Inflammatory macrophage (primary cell): ENCODE measurements around the gene KDM4B.

Source experiments
- DNase-seq, 2 donors: peaks; one replicate each; pipeline ENCODE4 v3.0.0-alpha.2; 2020 to 2022

The KDM4B gene

DNA sequence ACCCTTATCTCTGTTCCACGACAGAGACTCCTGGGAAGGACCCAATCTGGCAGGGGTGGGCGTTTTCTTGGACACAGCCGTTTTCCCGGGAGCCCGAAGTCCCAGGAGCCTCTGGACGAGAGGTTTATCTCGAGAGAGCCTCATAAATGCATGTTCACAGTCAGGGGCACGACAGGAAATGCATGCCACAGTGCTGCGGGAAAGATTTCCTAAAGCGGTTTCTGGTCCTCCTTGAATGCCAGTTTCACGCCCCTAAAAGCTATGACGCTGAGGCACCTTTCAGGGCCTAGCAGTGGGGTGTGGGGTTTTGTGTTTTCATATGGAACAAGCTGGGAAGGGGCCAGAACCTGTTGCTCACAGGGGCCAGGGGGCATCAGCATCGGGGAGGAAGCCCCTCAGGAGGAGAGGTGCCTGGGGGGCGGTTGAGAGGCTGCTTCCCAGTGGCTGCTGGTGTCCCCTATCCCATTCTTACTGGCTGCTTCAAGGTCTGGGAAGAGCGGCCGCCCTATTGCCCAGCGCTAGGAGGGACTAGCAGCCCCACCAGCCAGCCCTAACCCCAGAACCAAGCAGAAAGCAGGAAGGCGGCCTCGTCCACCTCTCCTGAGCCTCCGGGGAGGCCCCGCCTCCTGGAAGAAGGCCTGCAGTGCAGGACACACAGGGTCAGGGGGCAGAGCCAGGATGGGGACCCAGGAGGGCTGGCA lies 157.0 kb downstream of the KDM4B start:
- DNase-seq, result no peak

DNA sequence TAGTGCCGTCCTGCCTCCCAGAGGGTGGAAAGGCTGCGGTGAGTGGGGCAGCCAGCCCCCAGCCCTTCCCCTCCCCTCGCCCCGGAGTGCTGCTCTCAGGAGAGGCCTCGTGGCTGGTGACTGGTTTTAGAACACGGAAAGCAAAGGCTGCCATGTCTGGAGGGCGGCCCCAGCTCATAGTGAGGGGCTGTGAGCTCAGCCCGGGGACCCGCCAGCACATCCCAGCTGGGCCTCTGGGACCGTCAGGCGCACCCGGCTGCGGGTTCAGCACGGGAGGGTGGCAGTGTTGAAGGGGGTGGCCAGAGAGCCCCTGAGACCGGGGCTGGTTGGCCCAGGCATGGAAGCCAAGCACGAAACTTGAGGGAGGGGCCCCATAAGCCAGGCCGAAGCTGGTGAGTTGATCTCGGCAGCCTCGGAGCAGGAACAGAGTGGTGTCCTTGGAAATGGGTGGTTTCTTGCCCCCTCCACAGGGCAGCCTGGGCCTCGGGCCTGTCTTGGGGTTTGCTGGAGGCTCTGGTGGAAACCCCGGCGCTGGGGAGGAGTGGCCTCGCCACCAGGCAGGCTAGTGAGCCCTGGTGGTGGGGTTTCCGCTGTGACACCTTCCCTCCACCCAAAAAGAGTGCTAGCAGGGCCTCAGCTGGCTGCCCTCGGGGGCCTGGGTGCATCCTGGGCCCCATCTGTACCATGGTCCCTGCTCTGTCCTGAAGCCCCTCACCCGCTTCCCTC lies 157.7 kb downstream of the KDM4B start:
- DNase-seq, result no peak

DNA sequence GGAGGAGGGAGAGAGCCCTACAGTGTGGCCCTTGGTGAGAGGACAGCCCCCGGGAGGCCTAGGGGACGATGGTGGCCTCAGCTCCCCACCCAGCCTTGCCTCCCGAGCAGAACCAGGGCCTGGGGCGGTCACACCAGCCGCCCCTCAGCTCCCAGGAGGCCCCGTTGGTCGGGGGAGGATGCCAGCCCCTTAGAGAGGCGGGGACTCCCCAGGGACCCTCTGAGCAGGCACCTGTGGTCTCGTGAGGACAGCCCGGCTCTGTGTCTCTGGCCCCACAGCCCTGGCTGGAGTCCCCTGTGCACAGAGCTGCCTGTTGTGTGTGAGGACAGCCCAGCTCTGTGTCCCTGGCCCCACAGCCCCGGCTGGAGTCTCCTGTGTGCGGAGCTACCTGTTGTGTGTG lies 158.8 kb downstream of the KDM4B start:
- DNase-seq, result no peak

DNA sequence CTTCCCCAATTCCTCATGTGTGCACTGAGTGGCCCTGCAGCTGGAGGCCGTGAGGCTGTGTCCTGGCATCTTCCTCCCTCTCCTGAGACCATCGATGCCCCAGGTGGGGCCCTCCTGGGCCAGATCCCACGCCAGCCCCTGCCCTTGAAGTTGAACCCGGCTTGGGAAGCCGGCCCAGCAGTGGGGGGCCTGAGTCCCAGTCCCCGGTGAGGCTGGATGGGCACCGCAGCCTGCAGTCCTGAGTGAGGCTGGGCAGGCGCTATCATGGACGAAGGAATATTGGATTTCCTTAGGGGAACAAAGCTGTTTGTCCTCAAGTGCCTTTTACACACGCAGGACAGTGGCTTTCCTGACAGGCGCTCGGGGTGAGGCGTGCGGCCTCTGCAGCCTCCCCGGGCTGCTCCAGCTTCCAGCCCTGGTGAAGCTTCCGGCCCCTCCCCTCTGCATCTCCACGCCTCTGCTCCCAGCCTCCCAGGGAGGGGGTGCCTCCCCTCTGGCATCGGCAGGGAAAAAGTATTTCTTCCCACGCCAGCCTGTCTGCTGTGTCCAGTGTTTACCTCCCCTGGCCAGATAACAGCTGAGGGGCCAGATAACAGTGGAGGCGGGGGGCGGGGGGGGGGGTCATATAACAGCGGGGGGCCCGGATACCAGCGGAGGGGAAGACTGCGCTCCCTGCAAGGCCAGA lies 159.5 kb downstream of the KDM4B start:
- DNase-seq, result peak in 1 of 2 donors; percentile 6

DNA sequence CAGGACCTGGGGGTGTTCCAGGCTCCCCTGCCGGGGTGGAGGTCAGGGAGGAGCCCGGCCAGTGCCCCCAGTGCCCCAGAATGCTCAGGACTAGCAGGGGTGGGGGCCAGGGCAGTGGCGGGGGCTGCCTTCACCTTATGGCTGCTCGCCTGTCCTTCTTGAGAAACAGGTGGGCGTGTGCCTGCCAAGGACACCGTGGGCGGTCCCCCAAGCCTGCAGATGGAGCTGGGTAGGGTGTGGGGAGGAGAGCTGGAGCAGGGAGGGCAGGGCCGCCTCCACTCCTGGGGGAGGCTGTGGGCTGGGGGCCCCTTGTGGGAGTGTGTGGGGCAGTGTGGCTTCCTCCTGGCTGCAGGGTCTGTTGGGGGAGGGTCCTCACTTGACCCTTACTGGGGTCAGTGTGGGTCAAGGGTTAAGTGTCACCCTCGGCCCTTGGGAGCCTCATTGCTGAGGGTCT lies 160.1 kb downstream of the KDM4B start:
- DNase-seq, result no peak

DNA sequence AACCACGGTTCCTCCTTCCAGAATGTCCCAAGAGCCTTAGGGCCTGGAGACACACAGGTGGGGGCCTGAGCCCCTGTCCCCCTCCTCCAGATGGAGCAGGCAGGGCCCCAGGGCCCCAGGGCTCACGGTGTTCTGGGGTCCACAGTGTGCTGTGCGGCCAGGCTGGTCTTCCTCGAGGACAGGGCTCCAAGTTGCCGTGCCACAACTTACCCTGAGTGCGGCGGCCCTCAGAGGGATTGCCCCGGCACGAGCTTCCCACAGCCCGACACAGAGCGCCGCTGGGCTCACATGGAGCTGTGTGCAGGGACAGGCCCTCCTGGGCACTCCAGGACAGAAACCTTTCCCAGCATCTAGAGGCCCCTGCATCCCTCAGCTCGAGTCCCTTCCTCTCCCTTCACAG lies 160.8 kb downstream of the KDM4B start:
- no peak for DNase-seq

DNA sequence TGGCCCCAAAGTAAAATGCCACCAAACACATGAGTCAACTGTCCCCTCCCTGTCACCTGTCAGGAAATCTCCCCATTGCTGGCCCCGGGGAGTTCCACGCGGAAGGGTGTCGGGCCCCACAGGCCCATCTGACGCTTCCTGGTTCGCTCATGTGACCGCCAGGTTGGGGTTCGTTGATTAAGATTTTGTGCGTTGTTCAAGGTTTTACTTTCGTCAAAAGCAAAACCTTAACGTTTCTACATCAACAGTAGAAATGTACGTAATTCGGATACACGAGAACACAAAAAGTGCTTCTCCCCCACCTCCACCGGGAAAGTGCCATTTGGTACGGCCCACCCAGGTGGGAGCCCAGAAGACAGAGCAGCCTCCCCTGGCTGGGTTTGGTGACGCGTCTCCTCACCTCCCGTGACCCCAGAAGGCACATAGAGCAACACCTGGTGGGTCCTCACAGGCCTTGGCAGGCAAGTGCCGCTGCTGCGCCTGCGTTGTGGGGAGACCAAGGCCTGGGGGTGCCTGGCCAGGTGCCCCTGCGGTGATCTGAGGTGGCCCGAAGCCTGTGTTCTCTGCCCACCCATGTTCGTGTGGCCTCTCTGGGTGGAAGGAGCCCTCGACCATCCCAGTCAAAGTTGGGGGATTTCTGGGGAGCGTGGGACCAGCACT lies 161.6 kb downstream of the KDM4B start:
- DNase-seq, result peak in 1 of 2 donors; percentile 6

DNA sequence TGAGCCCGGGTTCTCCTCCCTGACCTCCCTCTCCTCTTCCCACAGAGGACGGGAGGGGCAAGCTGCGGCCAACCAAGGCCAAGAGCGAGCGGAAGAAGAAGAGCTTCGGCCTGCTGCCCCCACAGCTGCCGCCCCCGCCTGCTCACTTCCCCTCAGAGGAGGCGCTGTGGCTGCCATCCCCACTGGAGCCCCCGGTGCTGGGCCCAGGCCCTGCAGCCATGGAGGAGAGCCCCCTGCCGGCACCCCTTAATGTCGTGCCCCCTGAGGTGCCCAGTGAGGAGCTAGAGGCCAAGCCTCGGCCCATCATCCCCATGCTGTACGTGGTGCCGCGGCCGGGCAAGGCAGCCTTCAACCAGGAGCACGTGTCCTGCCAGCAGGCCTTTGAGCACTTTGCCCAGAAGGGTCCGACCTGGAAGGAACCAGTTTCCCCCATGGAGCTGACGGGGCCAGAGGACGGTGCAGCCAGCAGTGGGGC lies 162.2 kb downstream of the KDM4B start:
- DNase-seq, result peak; percentile 54 to 84

DNA sequence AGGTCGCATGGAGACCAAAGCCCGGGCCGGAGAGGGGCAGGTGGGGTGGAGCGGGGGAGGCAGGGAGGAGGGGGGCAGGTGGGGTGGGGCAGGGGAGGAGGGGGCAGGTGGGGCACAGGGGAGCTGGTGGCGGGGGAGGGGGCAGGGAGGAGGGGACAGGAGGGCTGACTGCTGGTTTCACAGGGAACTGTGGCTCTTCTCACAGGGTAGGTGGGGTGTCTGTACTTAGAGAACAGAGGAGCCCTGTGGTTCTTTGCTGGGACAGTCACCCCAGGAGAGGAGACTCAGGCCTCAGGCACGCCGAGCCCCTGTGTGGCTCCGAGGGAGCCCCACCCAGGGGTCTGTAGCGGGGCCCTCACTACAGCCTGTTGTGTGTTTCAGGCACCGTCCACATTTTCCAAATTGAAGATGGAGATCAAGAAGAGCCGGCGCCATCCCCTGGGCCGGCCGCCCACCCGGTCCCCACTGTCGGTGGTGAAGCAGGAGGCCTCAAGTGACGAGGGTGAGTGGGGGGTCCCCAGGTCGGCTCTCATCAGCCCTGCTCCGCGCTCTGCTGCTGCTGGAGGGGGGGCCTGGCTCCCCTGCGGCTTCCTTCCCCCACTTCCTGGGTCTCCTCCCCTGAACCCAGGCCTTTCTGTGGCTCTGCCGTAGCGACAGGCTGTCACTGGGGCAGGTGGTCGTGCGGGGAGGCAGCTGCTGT lies 162.7 kb downstream of the KDM4B start:
- no peak for DNase-seq

DNA sequence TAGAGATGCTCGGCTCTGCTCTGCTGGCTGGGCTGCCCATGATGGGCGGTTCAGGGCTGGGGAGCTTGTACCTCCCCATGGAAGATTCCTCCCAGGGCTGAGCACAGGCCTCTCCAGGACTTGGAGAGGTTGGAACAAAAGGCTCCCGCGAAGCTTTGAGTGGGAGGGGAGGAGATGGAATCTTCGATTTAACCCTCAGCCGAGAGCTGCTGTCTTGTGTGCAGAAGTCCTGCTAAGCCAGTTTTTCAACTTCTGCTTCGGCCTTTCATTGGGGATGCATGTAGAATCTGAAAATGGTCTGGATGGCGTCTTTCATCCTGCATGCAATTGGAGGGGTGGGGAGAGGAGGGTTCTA lies 163.3 kb downstream of the KDM4B start:
- no peak for DNase-seq

DNA sequence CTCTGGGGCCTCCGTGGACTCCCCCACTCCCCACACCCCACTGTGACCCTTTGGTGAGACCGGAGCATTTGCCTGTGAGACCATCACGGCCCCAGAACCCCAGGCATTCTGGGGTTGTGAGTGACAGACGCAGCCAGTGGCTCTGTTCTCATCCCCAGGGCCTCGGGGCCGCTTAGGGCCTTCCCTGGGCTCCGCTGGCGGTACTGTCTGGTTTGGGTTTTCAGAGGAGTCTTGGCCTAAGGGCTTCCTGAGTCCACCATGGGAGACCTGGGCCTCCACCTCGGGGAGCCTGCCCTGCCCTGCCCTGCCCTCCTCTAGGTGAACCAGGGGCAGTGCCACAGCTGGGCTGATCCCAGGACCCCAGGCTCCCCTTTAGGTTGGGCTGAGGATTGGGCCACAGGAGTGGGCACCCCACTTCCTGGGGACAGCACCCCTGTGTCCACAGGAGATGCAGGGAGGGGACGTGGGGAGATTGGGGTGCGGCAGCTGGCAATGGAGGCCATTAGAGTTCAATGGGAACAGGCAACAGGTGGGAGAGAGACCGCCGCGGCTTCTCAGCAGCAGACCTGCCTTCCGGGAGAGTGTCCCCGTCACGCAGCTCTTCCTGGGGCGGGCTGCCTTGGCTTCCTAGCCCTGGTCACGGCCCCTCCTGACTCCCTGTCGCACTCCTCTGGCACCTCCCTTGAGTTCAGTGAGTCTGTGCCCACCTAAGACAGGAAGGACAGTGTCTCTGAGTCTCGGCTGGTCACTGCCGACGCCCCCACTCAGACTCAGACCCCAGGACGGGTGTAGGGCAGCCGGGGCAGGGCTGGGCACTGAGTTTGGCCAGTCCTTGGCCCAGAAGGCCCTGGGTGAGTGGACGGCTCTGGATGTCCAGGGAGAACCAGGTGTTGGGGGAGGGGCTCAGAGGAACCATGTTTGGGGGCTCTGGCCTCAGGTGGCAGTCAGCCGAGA lies 164.1 kb downstream of the KDM4B start:
- no peak for DNase-seq

DNA sequence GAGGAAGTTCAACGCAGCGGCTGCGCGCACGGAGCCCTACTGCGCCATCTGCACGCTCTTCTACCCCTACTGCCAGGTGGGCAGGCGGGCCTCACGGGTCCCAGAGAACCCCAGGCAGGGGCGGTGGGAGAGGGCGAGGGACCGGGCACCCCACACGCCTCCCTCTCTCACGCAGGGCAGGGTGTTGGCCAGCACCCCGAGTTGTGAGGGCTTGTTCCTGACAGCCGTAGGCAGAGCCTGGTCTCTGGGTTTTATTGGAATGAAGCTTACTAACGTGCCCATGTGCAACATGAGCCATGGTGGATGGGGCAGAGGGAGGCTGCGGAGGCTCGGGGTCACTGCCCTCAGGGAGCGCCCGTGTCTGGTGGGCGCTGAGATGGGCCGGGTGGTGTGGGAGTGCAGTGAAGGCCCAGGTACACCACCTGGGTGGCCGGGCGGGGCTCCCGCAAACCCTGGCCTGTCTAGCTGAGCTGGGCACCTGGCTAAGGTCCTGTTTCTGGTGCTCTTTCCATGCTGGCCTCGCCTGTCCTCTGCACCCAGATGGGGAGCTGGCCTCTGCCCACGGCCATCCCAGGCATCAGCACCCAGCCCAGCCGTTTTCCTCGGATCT lies 165.2 kb downstream of the KDM4B start:
- no peak for DNase-seq

DNA sequence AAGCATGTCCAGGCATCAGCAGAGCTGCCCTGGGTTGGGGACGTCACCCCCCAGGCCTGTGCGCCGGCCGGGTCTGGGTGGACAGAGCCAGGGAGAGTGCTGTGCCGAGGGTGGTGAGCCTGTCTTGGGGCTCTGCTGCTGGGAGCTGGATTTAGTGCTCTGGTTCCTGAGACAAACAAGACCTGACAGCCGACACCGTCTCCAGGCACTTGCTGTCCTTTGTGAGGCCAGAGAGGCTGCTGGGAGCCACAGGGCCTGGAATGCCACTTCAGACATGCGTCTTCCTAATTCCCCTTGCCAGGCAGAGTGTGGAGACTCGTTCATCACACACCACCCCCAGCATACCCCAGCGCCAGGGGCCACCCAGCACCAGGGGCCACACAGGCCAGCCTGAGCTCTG lies 165.8 kb downstream of the KDM4B start:
- DNase-seq, result no peak

DNA sequence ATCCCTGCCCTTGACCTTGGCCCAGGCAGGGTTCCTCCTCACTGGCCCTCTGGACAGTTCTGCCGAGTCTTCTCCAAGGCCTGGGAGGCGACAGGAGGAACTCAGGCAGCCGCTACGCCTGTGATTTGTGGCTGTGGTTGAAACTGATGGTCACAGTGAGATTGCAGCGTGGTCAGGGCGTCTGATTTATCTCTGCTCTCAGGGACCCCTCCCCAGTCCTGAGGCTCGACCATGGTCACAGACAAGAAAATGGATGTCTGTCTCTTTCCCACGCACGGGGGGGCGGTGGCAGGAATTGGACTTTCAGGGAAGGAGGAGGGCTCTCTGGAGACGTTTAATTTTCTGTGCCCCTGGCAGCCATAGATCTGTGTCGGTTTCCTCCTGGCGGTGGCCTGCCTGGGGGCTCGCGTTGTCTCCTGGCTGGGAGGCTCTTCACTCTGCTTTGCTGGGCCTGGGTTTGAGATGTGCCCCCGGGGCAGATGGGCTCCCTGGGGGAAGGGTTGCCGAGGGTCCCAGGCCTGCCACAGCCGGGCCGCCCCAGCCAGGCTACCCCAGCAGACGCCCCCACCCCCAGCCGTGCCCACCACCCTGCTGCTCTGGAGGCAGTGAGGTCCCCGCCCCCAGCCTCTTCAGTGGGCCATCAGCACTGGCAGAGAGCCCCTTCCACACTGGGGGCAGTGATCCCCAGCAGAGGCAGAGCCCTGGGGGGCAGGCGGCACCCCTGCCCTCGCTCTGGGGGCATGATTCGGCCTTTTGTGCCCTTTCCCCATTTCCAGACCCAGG lies 167.4 kb downstream of the KDM4B start:
- no peak for DNase-seq

DNA sequence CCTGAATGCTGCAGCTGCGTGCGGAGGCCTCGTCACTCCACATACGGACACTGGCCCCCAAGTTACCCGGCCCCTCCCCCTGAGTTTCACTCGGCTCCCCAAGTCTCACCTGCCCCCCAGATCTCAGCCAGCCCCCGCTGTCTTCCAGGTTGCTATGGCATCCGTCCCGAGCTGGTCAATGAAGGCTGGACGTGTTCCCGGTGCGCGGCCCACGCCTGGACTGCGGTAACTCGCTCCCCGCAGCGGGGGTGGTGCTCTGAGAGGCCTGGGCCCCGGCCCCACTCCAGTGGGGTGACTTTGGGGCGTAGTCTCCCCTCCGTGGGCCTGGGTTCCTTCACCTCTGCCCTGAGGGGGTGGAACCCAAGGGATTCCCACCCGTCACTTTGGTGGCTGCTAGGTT lies 168.2 kb downstream of the KDM4B start:
- DNase-seq, result no peak

DNA sequence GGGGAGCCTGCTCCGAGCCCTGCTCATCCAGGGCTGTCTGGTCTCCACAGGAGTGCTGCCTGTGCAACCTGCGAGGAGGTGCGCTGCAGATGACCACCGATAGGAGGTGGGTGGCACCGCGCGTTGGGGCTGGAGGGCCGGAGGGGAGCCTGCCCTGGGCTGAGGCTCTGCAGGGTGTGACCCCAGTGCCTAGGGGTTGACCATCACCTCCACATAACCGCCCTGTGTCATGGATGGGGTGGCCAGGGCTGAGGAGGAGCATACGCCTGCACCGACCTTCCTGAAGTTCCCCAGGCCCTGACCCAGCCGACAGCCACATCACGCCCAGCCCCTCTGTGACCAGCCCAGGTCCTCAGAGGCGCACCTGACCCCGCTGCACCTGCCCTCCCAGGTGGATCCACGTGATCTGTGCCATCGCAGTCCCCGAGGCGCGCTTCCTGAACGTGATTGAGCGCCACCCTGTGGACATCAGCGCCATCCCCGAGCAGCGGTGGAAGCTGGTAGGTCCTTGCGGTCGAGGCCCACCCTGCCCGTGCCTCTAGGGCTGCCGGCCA lies 168.7 kb downstream of the KDM4B start:
- DNase-seq, result no peak

DNA sequence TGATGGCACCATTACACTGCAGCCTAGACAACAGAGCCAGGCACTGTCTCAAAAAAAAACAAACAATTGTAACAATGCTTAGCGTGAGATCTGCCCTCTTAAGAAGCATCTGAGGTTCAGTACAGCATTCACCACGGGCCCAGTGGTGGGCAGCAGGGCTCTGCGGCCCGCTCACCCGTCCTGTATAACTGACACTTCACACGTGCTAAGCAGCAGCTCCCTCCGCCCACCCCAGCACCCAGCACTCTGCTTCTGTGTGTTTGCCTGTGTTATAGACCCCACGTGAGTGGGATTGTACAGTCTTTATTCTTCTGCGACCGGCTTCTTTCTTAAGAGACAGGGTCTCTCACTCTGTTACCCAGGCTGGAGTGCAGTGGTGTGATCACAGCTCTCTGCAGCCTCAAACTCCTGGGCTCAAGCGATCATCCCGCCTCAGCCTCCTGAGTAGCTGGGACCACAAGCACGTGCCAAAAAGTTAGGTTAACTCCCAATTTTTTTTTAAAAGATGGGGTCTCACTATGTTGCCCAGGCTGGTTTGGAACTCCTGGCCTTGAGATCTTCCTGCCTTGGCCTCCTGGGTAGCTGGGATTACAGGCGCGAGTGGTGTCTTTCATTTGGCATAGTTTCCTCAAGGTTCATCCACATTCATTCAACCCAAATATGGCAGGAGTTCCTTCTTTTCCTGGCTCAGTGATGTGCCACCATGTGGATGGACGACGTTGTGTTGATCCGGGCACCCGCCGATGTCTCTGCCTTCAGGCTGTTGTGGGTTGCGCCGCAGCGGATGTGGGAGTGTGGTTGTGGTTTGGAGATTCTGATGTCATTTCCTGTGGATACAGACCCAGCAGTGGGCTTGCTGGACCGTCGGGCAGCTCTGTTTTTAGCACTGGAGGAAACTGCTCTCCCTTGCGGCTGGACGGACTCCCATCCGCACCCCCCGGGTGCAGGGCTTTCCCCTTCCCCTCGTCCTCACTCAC lies 170.0 kb downstream of the KDM4B start:
- peak; percentile 90 to 94 for DNase-seq

DNA sequence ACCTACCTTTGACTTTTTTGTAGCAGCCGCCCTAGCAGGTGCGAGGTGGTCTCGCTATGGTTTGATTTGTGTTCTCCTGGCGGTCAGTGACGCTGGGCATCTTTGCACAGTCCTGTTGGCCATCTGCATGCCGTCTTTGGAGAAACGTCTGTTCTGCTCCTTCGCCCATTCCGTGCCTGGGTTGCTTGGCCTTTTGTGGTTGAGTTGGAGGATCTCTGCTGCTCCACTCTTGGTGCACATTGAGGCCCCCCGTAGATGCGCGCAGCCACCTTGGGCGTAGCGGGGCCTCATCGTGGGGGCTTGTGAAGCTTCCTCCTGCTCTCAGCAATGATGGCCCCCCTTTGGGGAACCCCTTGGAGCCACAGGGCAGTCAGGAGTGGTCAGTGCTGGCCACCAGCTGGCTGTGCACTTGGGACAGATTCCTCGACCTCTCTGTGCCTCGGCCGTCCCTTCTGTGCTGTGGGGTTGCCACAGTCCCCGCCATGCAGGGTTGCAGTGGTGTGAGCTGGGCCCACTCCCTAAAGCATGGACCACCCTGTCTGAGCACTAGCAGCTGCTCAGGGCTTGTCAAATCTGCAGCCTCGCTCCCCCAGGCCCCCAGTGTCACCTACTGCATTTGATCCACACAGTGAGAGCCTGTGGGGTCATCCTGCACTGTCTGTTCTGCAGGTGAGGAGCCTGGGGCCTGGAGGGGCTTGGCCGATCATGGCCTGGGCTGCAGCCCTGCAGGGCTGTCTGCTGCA lies 170.8 kb downstream of the KDM4B start:
- DNase-seq, result no peak
